Pons (tissue), 1 donor: ENCODE measurements around the gene HGFAC.
"Not testable (repeated sequence)": the region's sequence is repeated elsewhere in the genome, so short reads cannot be mapped to it uniquely, and the experiment has no call there.

Source experiments
- DNase-seq: peaks from one replicate; pipeline ENCODE4 v3.0.0-alpha.2; 2016; ENCODE audit warnings: low spot score

The HGFAC gene

DNA sequence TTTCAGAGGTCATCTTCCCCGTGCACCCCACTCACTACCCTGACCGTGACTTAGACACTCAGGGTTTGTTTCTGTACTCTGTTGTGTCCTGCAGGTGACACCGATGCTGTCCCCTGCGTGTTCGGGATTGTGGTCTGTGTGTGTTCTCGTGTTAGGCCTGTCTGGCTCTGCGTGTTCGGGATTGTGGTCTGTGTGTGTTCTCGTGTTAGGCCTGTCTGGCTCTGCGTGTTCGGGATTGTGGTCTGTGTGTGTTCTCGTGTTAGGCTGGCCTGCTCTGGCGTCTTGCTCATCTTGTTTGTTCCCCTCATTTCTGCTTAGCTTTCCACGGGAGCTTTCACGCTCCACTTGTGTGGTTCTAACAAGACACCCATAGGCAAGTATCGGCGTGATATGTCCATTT lies 30.6 kb upstream of the HGFAC start:
- not testable (repeated sequence) for DNase-seq

DNA sequence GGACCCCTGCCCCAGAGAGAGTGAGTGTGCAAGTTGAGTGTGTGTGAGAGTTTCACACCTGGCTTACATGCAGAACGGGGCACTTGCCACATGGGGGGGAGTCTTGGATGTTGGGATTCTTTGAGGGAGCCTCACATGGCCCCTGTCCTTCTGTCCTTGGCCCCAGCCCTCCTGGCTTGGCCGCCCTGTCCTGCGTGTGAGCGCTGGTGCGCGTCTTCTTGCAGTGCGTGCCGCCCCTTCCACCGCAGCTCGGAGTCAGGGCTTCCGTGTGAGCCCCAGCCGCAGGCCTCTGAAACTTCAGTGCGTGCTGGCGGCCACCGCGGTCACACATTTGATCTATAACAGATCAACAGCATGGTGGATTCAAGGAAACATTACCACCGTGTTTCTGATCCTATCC lies 30.1 kb upstream of the HGFAC start:
- DNase-seq, result no peak

DNA sequence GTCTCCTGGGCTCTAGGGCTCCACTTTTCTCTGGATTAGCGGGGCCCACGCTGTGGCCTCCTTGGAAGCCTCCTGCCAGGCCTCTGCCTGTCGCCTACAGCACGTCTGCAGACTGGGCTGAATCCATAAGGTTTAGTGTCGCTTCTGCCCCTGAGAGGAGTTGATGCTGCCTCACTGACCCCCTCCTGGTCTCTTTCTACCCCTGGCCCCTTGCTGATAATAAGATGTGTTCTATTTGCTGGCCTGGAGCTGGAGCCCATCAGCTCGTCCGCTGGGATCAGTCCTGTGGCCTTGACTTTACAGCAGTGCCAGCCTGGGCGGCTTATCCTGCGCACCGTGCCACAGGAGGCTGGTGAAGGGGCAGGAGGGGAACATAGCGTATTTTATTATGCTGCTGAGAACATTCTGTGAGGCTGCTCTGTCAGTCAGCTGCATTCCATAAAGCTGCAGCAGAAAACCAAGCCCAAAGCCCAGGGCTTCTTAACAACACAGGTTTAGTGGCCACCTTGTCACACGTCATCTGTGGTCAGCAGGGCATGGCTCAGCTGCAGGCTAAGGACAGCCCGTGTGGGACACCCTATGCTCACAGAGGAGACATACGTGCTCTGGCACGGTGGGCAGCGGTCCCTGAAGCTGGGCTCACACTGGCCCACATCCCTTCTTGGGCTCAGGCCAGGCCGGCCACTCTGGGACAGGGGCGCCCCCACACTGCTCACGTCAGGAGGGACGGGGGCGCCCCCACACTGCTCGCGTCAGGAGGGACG lies 29.3 kb upstream of the HGFAC start:
- DNase-seq, result no peak

DNA sequence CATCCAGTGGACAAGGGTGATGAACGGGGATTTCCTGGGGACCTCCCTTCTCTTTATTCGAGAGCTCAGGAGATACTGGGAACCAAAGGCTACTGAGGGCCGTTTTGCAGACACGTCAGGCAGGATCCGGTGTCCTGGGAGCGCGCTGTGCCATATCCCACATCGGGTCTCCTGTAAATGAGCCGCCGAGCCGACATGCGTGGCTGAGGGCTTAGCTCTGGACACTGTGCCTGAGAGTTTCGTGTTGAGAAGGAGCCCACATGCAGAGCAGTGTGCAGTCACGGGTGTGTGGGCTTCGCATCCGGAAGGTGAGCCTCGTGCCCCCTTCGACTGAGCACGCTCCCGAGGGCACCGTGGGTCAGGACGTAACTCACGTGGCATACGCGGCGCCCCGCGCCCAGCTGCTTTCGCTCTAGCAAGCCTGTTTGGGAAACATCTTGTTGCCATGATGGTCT lies 28.5 kb upstream of the HGFAC start:
- no peak for DNase-seq

DNA sequence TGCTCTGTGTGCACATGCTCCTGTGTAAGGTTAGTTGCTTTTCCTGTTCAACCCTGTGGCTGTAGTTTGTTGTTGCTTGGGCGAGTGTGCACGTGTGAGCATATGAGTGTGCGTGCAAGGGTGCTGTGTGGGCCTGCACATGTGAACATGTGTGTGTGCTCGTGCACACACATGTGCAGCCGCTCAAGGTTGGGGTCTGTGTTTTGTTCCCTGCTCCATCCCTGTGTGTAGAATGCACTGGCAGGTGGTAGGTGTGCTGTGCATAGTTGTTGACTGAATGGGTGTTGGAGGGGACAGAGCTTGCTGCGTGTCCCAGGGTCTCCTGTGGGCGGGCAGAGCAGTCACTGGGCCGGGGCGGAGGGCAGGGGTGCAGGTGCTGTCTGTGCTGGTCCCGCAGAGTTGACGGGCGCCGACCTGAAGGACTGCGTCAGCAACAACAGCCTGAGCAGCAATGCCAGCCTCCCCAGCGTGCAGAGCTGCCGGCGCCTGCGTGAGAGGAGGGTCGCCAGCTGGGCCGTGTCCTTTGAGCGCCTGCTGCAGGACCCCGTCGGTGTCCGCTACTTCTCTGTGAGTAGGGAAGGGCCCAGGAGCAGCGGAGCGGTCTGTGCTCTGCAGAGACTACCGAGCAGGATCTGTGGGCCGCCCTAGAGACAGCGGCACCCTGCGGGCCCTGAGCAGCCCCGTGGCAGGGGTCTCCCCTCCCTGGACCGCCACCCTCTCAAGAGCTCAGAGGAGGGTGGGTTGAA lies 27.9 kb upstream of the HGFAC start:
- DNase-seq, result no peak

DNA sequence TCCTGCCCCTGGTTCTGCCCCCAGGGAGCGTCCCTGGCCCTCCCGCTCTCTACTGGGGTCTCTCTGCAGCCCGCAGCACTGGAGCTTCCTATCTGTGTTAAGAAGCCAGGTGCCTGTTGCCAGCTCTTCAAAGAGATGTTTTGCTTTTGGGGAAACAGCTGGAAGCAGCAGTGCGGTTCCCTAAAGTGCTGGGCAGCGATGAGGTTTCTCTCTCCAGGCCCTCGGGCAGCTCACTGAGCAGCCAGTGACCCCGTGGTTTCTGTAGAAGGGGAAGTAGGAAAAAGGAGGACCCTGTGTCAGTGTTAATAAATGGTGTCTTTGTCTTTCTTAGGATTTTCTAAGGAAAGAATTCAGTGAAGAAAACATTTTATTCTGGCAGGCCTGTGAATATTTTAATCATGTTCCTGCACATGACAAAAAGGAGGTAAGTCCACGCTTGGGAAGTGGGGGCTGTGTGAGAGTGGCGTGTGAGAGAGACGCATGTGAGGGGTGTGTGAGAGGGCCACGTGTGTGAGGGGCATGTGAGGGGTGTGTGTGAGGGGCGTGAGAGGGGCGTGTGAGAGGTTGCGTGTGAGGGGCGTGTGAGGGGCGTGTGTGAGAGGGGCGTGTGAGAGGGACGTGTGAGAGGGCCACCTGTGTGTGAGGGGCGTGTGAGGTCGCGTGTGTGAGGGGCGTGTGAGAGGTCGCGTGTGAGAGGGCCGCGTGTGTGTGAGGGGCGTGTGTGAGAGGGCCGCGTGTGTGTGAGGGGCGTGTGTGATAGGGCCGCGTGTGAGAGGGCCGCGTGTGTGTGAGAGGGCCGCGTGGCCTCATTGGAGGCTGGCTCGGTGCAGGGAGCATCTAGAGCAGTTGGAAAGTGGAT lies 27.1 kb upstream of the HGFAC start:
- peak; percentile 62 for DNase-seq

DNA sequence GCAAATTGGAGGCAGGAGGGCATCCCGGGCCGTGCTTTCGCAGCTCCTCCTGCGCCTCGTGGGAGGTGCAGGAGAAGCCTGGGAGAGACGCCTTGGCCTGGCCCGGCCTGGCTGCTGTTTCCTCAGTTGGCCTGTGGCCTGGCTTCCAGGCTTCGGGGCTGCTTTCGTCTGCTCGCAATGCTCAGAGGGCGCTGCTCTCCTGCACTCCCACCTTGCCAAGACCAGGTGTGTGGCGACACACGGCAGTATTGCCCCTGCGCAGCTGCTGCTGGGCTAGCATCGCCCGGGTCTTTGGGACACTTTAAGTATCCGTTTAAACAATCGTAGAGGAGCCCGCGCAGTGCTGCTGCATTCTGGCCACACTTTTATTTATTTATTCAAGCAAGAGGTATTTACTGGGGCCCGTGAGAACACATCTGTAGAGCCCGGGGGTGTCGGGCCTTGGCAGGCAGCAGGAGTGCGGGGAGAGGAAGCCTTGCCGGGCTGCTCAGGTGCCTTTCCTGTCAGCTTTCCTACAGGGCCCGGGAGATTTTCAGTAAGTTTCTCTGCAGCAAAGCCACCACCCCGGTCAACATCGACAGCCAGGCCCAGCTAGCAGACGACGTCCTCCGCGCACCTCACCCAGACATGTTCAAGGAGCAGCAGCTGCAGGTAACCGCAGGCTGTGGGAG lies 26.2 kb upstream of the HGFAC start:
- DNase-seq, result no peak

DNA sequence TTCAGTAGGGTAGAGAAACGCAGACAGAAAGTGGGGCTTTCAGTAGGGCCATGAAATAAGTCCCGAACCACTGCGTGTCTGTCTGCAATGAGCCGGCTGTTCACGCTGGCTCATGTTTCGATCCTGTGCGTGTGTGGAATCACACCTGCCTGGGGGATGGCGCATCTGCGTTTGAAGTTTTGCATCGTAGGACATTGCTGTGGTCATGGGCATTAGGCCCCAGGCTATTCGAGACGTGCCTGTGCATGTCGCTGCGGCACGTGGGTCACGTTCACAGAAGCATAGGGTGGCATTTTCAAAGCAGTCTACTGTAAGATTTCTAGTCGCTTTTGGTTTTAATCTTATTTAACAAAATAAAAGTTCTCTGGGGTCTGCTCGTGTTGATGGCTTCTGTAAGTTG lies 25.5 kb upstream of the HGFAC start:
- no peak for DNase-seq

DNA sequence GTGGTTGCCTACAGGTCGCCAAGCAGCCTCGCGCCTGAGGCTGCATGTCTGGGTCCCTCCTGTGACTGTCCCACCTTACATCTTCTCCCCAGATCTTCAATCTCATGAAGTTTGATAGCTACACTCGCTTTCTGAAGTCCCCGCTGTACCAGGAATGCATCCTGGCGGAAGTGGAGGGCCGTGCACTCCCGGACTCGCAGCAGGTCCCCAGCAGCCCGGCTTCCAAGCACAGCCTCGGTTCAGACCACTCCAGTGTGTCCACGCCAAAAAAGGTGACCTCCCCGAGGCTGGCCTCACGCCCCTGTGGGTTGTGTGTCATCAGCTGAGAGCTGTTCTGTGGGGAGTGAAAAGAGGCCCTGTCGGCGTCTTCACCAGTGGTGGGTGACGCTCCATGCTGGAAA lies 24.9 kb upstream of the HGFAC start:
- DNase-seq, result no peak

DNA sequence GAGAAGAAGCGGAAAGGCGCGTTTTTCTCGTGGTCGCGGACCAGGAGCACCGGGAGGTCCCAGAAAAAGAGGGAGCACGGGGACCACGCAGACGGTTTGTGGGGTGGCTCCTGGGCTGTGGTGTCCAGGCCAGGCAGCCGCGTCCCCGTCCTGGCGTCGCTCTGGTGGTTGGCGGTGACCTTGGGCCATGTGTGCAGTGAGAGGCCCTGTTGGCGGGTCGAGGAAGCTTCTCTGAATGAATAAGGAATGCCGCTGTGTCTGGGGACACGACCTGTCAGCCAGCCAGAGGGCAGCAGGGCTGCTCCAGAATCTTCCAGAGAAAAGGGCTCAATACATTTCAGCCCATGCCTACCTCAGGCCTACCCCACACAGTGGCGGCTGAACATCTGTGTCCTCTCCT lies 24.3 kb upstream of the HGFAC start:
- DNase-seq, result no peak

DNA sequence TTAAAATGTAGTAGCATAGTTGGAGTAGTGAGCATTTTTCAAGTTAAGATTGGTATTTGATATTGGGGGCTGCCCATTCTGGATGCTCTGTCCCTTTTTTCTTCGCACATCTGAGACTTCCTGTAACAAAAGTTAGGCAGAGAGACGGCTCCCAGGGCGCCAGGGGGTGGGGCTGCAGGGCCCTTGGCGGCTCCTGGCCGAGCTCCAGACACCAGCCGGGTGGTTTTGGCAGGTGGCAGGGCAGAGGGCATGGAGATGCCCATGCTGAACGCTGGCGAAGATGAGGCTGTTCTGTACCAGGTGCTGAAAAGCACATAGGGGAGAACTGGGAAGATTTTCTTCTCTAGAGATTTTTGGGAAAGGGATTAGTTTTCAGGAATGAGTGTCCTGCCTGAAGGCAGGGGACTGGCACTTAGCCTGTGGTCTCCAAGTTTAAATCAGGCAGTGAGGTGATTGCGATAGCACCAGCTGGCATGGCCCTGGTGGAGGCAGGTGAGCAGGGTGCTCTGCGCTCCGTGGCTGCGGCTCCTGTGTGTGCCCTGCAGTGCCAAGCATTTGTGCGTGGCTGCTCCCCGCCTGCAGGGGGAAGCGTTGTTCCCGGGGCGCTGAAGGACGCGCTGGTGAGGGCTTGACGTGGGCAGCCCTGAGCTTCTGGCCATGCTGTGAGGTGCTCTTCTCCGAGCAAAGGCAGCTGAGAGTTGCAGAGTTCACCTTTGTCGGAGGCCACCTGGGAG lies 23.6 kb upstream of the HGFAC start:
- no peak for DNase-seq

DNA sequence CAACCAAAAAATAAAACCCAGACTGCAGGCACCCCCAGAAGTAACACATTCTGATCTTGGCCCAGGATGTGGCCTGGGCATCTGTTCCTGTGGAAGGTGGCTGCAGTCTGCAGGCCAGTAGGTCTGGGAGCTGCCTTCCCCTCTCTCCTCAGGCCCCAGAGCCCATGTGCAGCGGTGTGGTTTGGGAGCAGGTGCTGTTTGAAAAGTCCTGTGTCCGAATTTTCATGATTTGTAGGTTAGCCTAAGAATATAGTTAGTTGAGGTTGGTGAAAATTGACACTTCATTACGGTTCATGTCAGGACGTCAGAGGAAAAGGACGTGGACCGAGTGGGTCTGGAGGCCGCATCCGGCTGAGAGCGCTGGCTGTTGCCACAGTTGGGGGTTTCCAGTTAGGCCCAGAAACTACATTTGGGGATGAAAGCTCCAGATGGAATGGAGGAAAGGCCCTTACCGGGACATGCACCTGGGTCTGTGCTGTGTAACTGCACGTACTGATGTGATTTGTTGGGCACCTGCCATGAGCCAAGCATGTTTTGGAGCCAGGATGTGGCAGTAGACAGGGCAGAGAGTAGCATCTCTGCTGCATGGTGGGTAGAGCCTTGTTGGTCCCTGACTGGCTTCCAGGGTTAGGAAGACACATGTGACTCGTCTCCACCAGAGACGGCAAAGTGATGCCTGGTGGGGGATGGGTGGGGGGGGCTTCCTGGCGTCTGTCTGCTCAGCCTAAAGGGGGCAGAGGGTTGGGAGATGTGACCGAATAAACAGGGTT lies 21.7 kb upstream of the HGFAC start:
- DNase-seq, result no peak

DNA sequence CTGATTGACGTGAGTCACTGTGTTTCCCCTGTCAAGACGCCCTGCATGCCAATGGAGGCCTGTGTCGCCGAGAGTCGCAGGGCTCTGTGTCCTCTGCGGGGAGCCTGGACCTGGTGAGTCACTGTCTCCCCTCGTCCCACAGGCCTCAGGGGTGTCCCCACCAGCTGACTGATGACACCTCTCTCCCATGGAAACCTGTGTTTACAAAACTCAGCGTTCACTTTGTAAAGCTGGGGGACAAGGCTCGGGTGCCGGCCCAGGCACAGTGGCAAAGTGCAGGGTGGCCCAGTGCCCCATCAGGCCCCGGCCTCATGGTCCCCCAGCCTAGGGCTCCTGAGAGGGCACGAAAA lies 21.2 kb upstream of the HGFAC start:
- DNase-seq, result no peak

DNA sequence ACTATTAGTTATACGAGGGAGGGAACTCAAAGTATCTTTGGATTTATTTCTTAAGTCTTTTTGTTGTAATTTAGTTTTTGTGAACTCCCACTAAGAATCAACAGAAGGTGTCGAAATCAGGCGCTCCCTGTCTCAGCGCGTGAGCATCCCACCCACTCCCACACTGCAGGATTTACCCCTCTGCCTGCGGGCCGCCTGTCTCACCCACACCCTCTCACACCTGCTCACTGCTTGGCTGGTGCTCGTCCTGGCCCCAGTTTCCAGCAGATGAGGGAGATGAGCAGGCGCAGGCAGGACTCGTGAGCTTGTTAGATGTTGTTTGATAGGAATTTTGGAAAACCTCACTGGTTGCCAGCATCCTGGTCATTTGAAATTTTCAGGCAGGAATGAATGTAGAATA lies 20.8 kb upstream of the HGFAC start:
- no peak for DNase-seq

DNA sequence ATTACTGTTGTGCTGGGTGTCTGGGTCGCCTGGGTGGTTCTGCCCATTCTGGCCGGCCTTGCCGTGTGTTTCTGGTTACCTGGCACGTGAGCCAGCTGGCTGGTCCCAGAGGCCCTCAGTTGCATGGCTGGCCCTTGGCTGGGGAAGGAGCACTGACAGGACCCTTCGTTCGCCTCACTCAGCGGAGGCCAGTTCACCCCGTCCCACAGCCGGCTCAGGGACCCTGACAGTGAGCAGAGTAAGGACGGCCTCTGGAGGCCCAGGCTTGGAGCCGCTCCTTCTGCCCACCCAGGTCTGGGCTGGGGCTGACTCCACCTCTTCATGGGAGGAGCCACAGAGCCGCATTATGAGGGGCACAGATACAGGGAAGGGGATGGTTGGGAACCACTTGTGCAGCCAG lies 20.3 kb upstream of the HGFAC start:
- no peak for DNase-seq

DNA sequence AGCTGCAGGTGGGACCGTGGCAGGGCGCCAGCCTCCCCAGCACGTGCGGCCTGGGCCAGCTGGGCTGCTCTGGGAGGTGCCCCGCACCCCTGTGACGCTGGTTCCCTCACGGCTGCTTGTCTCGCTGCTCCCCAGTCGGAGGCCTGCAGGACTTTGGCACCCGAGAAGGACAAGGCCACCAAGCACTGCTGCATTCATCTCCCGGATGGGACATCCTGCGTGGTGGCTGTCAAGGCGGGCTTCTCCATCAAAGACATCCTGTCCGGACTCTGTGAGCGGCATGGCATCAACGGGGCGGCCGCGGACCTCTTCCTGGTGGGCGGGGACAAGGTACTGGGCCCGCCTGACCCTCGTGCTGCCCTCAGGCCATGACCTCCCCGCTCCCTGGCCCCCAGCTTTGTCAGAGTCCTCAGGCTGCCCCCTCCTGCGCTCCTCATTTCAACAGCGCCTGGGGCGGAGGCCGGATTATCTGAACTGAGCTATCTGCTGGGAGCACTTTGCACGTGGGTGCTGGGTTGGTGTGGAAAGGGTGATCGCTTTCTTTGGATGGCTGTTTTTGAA lies 19.4 kb upstream of the HGFAC start:
- DNase-seq, result no peak

DNA sequence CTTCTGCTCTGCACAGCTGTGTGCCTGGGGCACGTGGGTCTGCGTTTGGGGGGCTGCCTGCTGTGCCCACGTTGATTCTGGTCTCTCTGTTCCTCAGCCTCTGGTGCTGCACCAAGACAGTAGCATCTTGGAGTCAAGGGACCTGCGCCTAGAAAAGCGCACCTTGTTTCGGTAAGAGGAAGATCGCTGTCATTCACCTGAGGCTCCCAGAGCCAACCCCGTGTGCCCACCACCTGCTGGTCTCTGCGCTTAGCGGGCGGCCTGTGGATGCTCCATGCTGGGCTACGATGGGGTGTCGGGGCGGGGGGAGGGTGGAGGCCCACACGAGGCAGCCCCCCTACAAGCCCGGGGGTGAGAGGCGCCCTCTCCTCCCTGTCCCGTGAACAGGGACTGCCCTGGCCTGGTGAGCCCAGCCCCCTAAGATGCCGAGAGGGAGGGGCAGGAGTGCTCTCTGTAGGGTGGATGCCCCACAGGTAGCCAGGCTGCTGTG lies 18.9 kb upstream of the HGFAC start:
- DNase-seq, result no peak

DNA sequence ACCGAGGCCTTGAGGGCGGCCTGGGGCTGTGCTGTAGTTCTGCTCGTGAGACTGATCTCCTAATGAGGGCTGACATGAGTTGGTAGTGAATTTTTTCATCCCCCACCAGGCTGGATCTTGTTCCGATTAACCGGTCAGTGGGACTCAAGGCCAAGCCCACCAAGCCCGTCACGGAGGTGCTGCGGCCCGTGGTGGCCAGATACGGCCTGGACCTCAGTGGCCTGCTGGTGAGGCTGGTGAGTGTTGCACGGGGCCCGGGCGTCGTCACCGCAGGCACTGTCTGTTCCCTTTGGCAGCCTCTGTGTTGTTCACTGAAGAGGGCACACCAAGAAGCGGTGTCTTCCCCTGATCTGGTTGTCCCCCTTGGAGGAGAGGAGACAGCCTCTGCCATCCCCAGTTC lies 18.4 kb upstream of the HGFAC start:
- no peak for DNase-seq

DNA sequence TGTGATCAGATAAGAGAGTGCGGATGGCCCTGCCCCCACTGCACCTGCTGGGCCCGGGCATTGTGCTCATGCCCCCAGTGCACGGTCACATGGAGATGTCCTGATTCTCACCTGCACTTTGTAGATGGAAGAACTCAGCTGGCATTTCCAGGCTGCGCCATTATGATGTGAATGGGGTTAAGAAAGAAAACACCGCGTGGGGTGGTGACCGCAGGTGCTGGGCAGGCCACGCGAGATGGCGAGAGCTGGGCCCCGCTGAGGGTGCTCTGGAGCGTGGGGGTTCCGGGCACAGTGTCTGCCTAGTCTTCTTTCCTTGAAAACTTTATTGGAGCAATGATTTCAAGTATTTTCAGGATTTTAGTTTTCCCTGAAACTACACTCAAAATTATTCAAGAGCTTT lies 17.8 kb upstream of the HGFAC start:
- DNase-seq, result no peak

DNA sequence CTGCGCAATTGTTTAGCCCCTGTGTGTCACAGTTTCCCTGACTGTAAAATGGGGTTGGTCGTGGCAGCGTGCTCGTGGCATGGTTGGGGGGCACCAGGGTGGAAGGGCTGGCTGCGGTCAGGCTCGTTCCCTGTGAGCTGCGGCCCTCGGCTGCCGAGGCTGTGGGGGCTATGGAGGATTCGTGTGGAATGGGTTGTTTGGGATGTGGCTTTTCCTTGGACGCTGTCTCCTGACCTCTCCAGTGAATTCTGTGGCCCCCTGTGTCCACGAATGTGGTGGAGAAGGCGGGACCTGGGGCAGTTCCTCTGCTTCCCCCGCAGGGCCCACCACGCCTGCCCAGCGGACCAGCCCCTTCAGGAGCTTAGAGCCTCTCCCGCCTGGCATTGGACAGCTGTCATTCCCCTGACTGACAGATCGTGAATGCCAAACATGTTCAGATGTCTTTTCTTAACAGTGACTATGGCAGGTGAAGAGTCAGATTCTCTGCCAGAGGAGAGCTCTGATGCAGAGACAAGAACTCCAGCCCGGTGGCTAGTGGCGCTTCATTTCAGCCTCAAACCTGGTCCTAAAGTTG lies 17.2 kb upstream of the HGFAC start:
- no peak for DNase-seq
